Measurements from ENCODE around the gene RRH. TPM values are rescaled to one million over a fixed set of nuclear protein-coding genes. Genes with fewer than 3 reads are reported as not detected.
"Not testable (repeated sequence)": the region's sequence is repeated elsewhere in the genome, so short reads cannot be mapped to it uniquely, and the experiment has no call there.

The RRH gene
- total RNA-seq, 4 donors from 2014 or later: 0.28 to 1.1 (median 0.34) TPM

- ATAC-seq (ENCODE audit: low FRiP score) (no peak), DNase-seq (ENCODE audit: low spot score) (no peak)
- TF ChIP-seq CTCF (IDR thresholded peaks at IDR 0.05): no peak
Observed at GRCh38 chr4:109836985-109837384, 9.2 kb downstream of the RRH start.

- ATAC-seq (ENCODE audit: low FRiP score) (no peak), DNase-seq (ENCODE audit: low spot score) (no peak)
Observed at GRCh38 chr4:109846395-109847098, 18.8 kb downstream of the RRH start.

GRCh38 chr4:109847896-109848442 is 20.2 kb downstream of the RRH start, which contains the start of gene LRIT3:
Gene LRIT3 (plus strand): TSS chr4:109848107. CDS start chr4:109848202, 95 bp downstream.
- TF ChIP-seq CTCF (IDR thresholded peaks at IDR 0.05): no peak
- no peak for DNase-seq (ENCODE audit: low spot score)
- no peak for ATAC-seq (ENCODE audit: low FRiP score)

More at GRCh38 chr4:109846395-109847098, 18.8 kb downstream of the RRH start:
- no peak for TF ChIP-seq CTCF (IDR thresholded peaks at IDR 0.05)

- no peak for DNase-seq (ENCODE audit: low spot score)
- ATAC-seq (ENCODE audit: low FRiP score): no peak
- TF ChIP-seq CTCF (IDR thresholded peaks at IDR 0.05): no peak
Observed at GRCh38 chr4:109848501-109848900, 20.7 kb downstream of the RRH start.

GRCh38 chr4:109850601-109851000 is 22.8 kb downstream of the RRH start:
- no peak for TF ChIP-seq CTCF (IDR thresholded peaks at IDR 0.05)
- DNase-seq (ENCODE audit: low spot score) (no peak), ATAC-seq (ENCODE audit: low FRiP score) (no peak)

GRCh38 chr4:109859426-109860300 is 31.9 kb downstream of the RRH start:
- not testable (repeated sequence) for ATAC-seq (ENCODE audit: low FRiP score); DNase-seq (ENCODE audit: low spot score)

- TF ChIP-seq CTCF (IDR thresholded peaks at IDR 0.05): no peak
- ATAC-seq (ENCODE audit: low FRiP score): no peak
- DNase-seq (ENCODE audit: low spot score): no peak
Observed at GRCh38 chr4:109861271-109861670, 33.5 kb downstream of the RRH start.
